ENCODE data around the gene EBF3. TPM values are rescaled to one million over a fixed set of nuclear protein-coding genes. Genes with fewer than 3 reads are reported as not detected.

Gene EBF3
- total and polyA plus RNA-seq, 10 donors = 0.02 to 0.20 (median 0.13) TPM; not detected in 6

GRCh38 chr10:130010653-130011052 is 46.6 kb upstream of the EBF3 start:
- WGBS, 5 donors = 77 to 85% (median 80%) methylated on average over 6 of the region's 6 CpGs
- Histone ChIP-seq H3K4me1 (no peaks in the 10 kb centered on the region), H3K4me3 (no peak overlapping the region), H3K36me3 (no peaks in the 10 kb centered on the region), H3K9me3 (no peaks in the 10 kb centered on the region), H3K27me3 (replicated peaks in 1 of 7) (peaks cover 0 to 48% (median 0%) of the 10 kb centered on the region in 7 donors), H3K27ac (no peak overlapping the region)
- TF ChIP-seq POLR2A (IDR thresholded peaks at IDR 0.05) = no peak
- TF ChIP-seq POLR2AphosphoS5 (IDR thresholded peaks at IDR 0.05) = no peak
- no peak for TF ChIP-seq CTCF (IDR thresholded peaks at IDR 0.05 in 8 of 11, conservative IDR thresholded peaks at IDR 0.05 in 3 of 11)
- intact Hi-C loops (cut with DNase I; ENCODE audit: low total_unique reads) = no loop called here
- DNase-seq = no peak

DNA sequence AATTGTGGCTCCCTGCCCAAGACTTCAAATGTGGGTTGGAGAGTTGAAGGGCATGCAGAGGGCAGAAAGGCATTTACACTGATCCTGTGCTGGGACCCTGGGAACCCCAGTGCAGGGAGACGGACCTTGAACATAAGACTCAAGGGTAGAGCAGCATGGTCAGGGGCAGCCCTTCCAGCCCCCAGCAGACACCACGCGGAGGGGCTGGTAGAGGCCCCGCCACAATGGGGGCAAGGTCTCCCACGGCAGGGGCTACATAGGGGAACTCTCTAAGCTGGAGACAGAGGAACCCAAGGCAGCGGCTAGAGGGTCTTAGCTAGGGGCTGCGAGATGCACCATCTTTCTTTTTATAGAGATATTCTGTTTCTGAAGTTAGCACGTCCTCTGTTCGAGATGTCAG is 45.2 kb upstream of the EBF3 start:
- H3K27me3 ChIP-seq (replicated peaks in 1 of 7) = peaks cover 0 to 42% (median 0%) of the 10 kb centered on the region in 7 donors
- H3K4me3 ChIP-seq = no peak overlapping the region
- H3K9me3 ChIP-seq = peaks cover 0 to 10% (median 0%) of the 10 kb centered on the region in 8 donors
- 85 to 95% (median 89%) methylated on average over 9 of the region's 9 CpGs for WGBS, 5 donors
- DNase-seq = no peak
- intact Hi-C loops (cut with DNase I; ENCODE audit: low total_unique reads) = no loop called here
- TF ChIP-seq POLR2AphosphoS5 (IDR thresholded peaks at IDR 0.05) = no peak
- TF ChIP-seq CTCF (IDR thresholded peaks at IDR 0.05 in 8 of 11, conservative IDR thresholded peaks at IDR 0.05 in 3 of 11) = no peak
- TF ChIP-seq POLR2A (IDR thresholded peaks at IDR 0.05) = no peak
- no peak overlapping the region for H3K27ac ChIP-seq
- no peaks in the 10 kb centered on the region for H3K36me3 ChIP-seq
- H3K4me1 ChIP-seq = no peaks in the 10 kb centered on the region

GRCh38 chr10:130003787-130004613 is 39.9 kb upstream of the EBF3 start:
- Histone ChIP-seq H3K4me1 (no peaks in the 10 kb centered on the region), H3K27me3 (replicated peaks in 1 of 7) (peaks cover 0 to 26% (median 0%) of the 10 kb centered on the region in 7 donors), H3K4me3 (no peak overlapping the region), H3K9me3 (peaks cover 0 to 22% (median 2%) of the 10 kb centered on the region in 8 donors), H3K27ac (no peak overlapping the region), H3K36me3 (no peaks in the 10 kb centered on the region)
- no peak for DNase-seq
- intact Hi-C loops (cut with DNase I; ENCODE audit: low total_unique reads) = no loop called here
- TF ChIP-seq POLR2A (IDR thresholded peaks at IDR 0.05) (no peak), POLR2AphosphoS5 (IDR thresholded peaks at IDR 0.05) (no peak), CTCF (IDR thresholded peaks at IDR 0.05 in 8 of 11, conservative IDR thresholded peaks at IDR 0.05 in 3 of 11) (no peak)
- WGBS, 5 donors = 80 to 86% (median 82%) methylated on average over 4 to 8 of the region's 8 CpGs

DNA sequence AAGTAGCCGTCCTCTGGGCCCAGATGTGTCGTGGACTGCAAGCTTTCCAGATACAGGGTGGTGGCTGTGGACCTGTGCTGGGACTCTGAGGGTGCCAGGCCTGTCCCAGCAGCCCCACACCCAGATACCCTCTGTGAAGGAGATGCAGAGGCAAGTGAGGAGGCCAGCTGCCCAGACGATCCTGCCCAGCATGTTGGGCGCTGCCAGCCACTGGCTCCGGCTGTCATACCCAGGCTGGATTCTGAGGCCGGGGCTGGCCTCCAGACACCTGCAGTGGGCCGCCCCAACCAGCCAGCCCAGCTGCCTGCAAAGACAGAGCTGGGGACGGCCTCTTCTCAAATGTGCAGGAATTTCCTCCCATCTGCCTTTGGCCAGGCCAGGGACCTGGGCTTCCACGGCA is 39.1 kb upstream of the EBF3 start:
- Histone ChIP-seq H3K36me3 (no peaks in the 10 kb centered on the region), H3K9me3 (peaks cover 0 to 29% (median 8%) of the 10 kb centered on the region in 8 donors), H3K27me3 (replicated peaks in 1 of 7) (peaks cover 0 to 17% (median 0%) of the 10 kb centered on the region in 7 donors), H3K4me3 (no peak overlapping the region), H3K4me1 (no peaks in the 10 kb centered on the region), H3K27ac (no peak overlapping the region)
- TF ChIP-seq POLR2AphosphoS5 (IDR thresholded peaks at IDR 0.05) (no peak), CTCF (IDR thresholded peaks at IDR 0.05 in 8 of 11, conservative IDR thresholded peaks at IDR 0.05 in 3 of 11) (no peak), POLR2A (IDR thresholded peaks at IDR 0.05) (no peak)
- 75 to 88% (median 87%) methylated on average over 7 to 9 of the region's 9 CpGs for WGBS, 5 donors
- no peak for DNase-seq
- intact Hi-C loops (cut with DNase I; ENCODE audit: low total_unique reads) = no loop called here
